Large intestine (tissue), 3 donors: ENCODE results near the gene SH3RF1. TPM values are rescaled to one million over a fixed set of nuclear protein-coding genes. Genes with fewer than 3 reads are reported as not detected.

Source experiments
- DNase-seq, 2 donors: peaks; one replicate each; pipeline versions ENCODE4 v3.0.0 to v3.0.0-alpha.2; 2013
- H3K27ac ChIP-seq: one replicate; pipeline ENCODE4 v1.5.1; 2013; ENCODE audit warnings: low read length
- H3K27me3 ChIP-seq: 2 replicates; pipeline ENCODE4 v1.6.1; 2013; ENCODE audit warnings: low read length; ENCODE audit not compliant: control insufficient read depth, insufficient read depth
- H3K36me3 ChIP-seq: 2 replicates; pipeline ENCODE4 v1.6.1; 2013; ENCODE audit warnings: low read length; ENCODE audit not compliant: control insufficient read depth, insufficient read depth
- H3K4me1 ChIP-seq: one replicate; pipeline ENCODE4 v1.6.1; 2013; ENCODE audit warnings: low read length; ENCODE audit not compliant: control insufficient read depth, insufficient read depth
- H3K4me3 ChIP-seq: one replicate; pipeline ENCODE4 v1.5.1; 2013; ENCODE audit warnings: low read length
- H3K9me3 ChIP-seq: one replicate; pipeline ENCODE4 v1.6.1; 2013; ENCODE audit warnings: mild to moderate bottlenecking, low read depth, low read length, moderate library complexity; ENCODE audit not compliant: control insufficient read depth
- WGBS: methylation state at CpG from one replicate; pipeline ENCODE4 v1.1.5; 2013; ENCODE audit warnings: low lambda C conversion rate; ENCODE audit not compliant: insufficient coverage; 5-methylcytosine and 5-hydroxymethylcytosine counted together
- polyA plus RNA-seq: library from polyadenylated mRNA; unstranded; fragments of 120-200 nt; gene quantifications from one replicate; pipeline ENCODE4 v1.2.1, GENCODE V29; 2013

Gene SH3RF1
- polyA plus RNA-seq, 1 donor = 30.1 TPM

DNA sequence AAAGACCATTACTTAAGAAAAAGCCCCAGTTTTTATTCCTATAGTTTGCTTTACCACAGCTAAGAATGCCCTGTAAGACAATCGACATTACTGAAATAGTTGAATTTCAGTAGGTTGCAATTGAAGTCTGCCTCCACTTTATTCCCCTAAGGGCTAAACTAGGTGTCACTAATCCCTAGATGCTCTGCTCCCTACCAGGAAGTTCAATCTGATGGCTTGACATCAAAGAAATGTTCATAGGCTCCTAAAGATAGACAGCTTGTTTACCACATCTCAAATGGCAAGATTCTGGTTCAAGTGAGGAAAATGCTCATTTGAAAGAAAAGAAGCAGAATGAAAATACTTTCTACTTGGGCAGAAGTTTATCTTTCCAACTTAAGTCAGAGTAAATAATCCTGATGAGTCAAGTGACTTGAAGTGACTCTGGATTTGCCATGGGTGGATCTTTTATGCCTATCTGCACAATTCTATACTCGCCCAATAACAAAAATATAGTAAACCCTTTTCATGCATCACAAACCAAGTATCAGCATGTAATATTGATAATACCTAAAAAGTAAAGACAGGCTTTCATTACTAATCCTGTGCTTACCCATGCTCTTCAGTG is 117.2 kb downstream of the SH3RF1 start:
- DNase-seq = no peak
- no peaks in the 10 kb centered on the region for H3K27me3 ChIP-seq
- H3K27ac ChIP-seq = no peak overlapping the region
- no peak overlapping the region for H3K4me3 ChIP-seq
- peaks cover 21% of the 10 kb centered on the region for H3K4me1 ChIP-seq
- H3K9me3 ChIP-seq = no peaks in the 10 kb centered on the region
- H3K36me3 ChIP-seq = peaks cover 25% of the 10 kb centered on the region
- WGBS = 80% methylated on average over 1 of the region's 2 CpGs

DNA sequence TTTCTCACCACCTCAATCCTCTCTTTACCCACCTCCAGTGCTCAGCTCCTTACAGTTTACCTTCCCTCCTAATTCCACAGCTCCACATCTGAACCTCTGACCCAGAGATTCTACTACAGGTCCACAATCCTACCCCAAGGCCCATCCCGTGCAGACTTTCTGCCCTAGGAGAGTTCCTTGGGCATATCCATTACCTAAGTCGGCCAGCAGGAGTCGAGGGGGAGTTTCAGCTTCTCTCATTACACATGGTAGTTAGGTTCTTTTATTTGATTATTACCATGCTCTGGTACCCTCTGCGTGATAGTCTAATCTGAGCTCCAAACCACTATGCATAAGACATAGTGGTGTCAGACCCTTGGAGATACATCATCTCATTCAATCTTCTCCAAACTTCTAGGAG is 117.9 kb downstream of the SH3RF1 start:
- Histone ChIP-seq H3K27ac (no peak overlapping the region), H3K9me3 (no peaks in the 10 kb centered on the region), H3K4me1 (peaks cover 15% of the 10 kb centered on the region), H3K36me3 (peaks cover 25% of the 10 kb centered on the region), H3K27me3 (no peaks in the 10 kb centered on the region), H3K4me3 (no peak overlapping the region)
- DNase-seq = no peak
- no CpG with 5 or more reads among the region's 4 CpGs for WGBS

DNA sequence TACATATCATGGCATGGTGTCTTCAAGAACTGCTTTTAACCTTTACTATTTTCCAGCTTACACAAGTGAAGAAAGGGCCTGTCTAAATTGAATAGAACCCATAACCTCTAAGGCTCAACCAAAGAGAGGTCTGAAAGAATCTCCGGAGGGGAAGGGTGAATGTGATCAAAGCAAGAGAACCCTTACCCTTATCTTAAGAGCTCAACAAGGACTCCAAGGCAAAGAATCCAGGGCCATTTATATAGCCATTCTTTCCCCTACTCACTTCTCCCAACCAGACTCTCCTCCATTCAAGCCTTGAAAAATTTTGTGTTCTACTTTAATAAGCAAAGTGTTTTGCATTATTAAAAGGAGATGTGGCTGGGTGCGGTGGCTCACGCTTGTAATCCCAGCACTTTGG is 118.7 kb downstream of the SH3RF1 start:
- Histone ChIP-seq H3K4me3 (no peak overlapping the region), H3K9me3 (no peaks in the 10 kb centered on the region), H3K36me3 (peaks cover 25% of the 10 kb centered on the region), H3K27me3 (no peaks in the 10 kb centered on the region), H3K27ac (no peak overlapping the region), H3K4me1 (peaks cover 15% of the 10 kb centered on the region)
- no CpG with 5 or more reads among the region's 3 CpGs for WGBS
- no peak for DNase-seq

DNA sequence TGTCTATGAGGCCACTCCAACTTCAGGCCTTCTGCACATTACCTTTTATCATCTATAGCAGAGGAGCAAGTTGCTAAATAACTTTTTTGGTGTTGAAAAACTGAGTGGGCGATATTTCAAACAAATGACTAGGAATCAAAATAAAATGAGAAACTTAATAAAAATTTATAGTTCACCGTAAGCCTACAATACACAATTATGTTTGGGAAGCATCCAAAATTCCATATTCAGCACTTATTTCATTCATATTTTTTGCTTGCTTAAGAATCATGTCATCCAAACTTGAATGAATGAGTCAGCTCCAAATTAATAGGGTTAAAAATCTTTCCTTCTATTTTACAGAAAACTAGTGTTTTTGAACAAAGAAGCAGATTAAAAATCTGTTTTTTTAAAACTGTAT is 119.1 kb downstream of the SH3RF1 start:
- Histone ChIP-seq H3K4me3 (no peak overlapping the region), H3K27me3 (no peaks in the 10 kb centered on the region), H3K9me3 (no peaks in the 10 kb centered on the region), H3K36me3 (peaks cover 25% of the 10 kb centered on the region), H3K4me1 (peaks cover 11% of the 10 kb centered on the region), H3K27ac (no peak overlapping the region)
- whole genome bisulfite sequencing = 83% methylated on average over 2 of the region's 2 CpGs
- DNase-seq = no peak

DNA sequence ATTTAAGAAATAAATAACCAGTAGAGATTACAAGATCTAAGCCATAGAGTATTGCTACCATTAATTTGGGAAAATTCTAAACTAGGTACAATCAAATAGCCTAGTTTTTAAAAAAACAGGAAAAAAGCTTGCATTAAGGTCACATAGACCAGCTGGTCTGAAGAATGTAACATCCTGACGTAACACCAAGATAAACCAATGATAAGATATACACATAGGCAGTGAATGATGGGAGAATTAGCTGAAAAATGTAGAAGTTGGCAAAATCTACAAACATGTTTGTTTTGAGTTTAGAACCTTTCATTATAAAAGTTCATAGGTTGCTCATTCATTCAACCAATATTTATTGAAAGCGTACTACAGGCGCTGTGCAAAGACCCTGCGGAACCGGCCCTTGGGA is 120.0 kb downstream of the SH3RF1 start:
- no peaks in the 10 kb centered on the region for H3K9me3 ChIP-seq
- no peak overlapping the region for H3K4me3 ChIP-seq
- H3K36me3 ChIP-seq = peaks cover 22% of the 10 kb centered on the region
- H3K27me3 ChIP-seq = no peaks in the 10 kb centered on the region
- DNase-seq = no peak
- H3K27ac ChIP-seq = no peak overlapping the region
- peaks cover 4% of the 10 kb centered on the region for H3K4me1 ChIP-seq
- 100% methylated on average over 5 of the region's 5 CpGs for WGBS

DNA sequence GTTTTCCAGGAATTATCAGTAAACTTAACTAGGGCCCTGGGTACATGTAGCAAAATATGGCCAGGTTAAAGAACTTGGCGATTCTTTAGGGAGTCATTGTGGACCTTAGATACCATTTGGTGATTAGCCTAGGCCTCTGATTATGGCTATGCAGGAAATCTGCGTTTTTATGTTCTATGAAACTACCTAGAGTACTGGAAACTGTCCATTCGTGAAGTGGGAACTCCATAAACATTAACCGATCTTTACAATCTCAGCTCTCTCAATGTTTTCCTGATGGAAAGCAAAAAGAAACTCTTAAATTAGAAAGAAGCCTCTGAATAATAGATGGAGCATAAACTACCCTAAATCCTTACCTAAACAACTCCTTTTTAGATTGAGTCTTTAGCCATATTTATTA is 121.9 kb downstream of the SH3RF1 start:
- Histone ChIP-seq H3K36me3 (peaks cover 18% of the 10 kb centered on the region), H3K9me3 (no peaks in the 10 kb centered on the region), H3K27ac (peak overlapping the region; percentile 80), H3K4me1 (peaks cover 4% of the 10 kb centered on the region), H3K4me3 (no peak overlapping the region), H3K27me3 (no peaks in the 10 kb centered on the region)
- DNase-seq = peak in 1 of 2 donors; percentile 67
- no CpG with 5 or more reads among the region's 4 CpGs for WGBS

DNA sequence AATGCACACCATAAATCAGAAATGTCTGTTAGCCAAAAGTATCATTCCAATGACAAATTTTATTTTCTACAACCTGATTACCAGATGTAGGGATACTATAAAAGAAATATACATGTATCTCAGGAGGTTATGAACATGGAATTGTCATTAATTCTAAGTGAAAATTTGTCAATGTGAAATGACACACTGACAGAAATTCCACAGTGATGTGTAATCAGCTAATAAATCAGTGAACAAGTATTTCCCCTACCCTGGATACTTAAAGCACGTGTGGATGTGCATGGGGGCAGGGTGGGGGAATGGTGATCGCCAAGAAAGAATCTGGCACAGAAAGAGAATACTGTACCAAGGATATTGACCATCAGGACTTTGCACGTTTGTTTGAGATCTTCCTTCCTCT is 123.6 kb downstream of the SH3RF1 start:
- H3K27me3 ChIP-seq = no peaks in the 10 kb centered on the region
- no peaks in the 10 kb centered on the region for H3K9me3 ChIP-seq
- no peak overlapping the region for H3K4me3 ChIP-seq
- H3K36me3 ChIP-seq = peaks cover 6% of the 10 kb centered on the region
- no peak for DNase-seq
- H3K4me1 ChIP-seq = peaks cover 4% of the 10 kb centered on the region
- WGBS = no CpG with 5 or more reads among the region's 3 CpGs
- no peak overlapping the region for H3K27ac ChIP-seq

DNA sequence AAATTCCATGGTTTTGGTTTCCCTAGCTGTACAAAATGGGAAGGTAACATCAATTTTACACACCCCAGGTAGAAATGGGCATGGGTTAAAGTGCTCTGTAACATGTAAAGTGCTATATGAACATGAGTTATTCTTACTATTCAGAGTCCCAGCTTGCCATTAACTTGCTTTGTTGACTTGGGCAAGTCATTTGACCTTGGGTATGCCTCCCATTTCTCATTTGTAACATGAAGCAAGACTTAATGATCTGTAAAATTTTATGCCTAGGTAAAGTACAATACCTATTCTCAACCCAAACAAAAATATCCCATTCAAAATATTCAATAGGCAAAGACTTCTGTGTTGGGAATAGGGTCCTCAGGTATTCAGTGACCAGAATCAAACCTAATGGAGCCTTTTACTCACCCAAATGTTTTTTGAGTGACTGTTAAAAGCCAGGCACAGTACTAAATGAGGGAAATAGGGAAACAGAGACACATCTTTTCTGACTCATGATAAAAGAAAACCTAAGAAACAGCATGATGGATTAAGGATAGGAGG is 126.6 kb downstream of the SH3RF1 start:
- Histone ChIP-seq H3K27ac (no peak overlapping the region), H3K4me1 (no peaks in the 10 kb centered on the region), H3K27me3 (no peaks in the 10 kb centered on the region), H3K36me3 (no peaks in the 10 kb centered on the region), H3K4me3 (no peak overlapping the region), H3K9me3 (no peaks in the 10 kb centered on the region)
- DNase-seq = no peak

DNA sequence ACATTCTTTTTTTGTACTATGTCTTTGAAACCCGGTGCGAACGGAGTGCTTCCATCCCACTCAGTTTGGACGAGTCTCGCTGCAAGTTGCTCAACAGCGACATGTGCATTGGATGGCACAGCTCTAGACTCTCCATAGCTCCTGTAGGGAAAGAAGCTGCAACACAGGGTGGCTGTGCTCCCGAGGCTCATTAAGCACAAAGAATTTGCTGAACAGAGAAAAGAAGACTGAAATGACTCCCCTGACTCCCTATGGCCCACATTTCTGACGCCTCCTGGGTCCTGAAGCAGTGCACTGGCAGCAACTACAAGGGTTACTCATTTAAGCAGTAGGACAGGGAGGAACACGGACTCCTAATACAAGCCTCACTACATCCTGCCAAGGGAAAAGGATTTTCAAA is 127.4 kb downstream of the SH3RF1 start:
- DNase-seq = no peak
- Histone ChIP-seq H3K27me3 (no peaks in the 10 kb centered on the region), H3K27ac (no peak overlapping the region), H3K4me1 (no peaks in the 10 kb centered on the region), H3K9me3 (no peaks in the 10 kb centered on the region), H3K4me3 (no peak overlapping the region), H3K36me3 (peaks cover under 1% of the 10 kb centered on the region)
- WGBS = 100% methylated on average over 1 of the region's 9 CpGs

DNA sequence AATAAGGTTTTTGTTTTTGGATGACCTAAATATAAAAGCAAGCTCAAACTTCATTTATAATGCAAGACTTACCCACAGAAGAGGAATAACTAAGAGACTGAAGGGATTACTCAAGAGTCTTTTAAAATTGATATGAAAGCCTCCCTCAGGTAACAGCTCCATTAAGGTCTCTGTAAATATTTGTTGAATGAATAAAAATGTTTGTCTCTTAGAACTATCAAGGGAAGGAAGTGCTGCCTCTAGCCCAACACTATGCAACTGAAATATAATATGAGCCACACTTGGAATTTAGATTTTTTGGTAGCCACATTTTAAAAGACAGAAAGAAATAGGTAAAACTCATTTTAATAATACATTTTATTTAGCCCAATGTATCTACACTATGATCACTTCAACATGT is 127.8 kb downstream of the SH3RF1 start:
- no peak for DNase-seq
- Histone ChIP-seq H3K4me1 (no peaks in the 10 kb centered on the region), H3K27ac (no peak overlapping the region), H3K27me3 (no peaks in the 10 kb centered on the region), H3K4me3 (no peak overlapping the region), H3K36me3 (peaks cover 4% of the 10 kb centered on the region), H3K9me3 (no peaks in the 10 kb centered on the region)

DNA sequence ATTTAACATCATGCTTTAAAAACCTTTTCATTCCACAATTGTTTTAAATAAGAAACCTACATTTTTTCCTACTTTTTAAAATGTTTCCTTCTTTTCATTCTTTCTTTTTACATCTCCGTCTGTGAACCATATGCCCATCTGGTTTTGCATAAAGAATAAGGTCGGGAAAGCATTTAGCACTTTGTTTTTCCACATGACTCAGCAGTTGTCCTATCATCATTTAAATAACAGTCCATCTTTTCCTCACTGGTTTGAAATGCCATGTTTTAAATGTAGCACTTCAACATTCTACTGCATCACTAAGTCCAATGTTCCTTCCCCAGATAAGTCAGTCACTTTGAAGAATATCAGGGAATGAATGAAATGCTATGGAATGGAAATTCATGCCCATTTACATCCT is 128.4 kb downstream of the SH3RF1 start:
- no peaks in the 10 kb centered on the region for H3K4me1 ChIP-seq
- WGBS = 89% methylated on average over 2 of the region's 2 CpGs
- H3K27me3 ChIP-seq = no peaks in the 10 kb centered on the region
- H3K36me3 ChIP-seq = peaks cover 4% of the 10 kb centered on the region
- H3K4me3 ChIP-seq = no peak overlapping the region
- no peak overlapping the region for H3K27ac ChIP-seq
- H3K9me3 ChIP-seq = no peaks in the 10 kb centered on the region
- no peak for DNase-seq
